Nephron (organoid): ENCODE results near the gene DNAI4.
"Not testable (repeated sequence)": the region's sequence is repeated elsewhere in the genome, so short reads cannot be mapped to it uniquely, and the experiment has no call there.

ENCODE experiments used
- H3K27ac Mint-ChIP-seq, 3 experiments: 2 replicates each; pipeline ENCODE4 v1.8.0; 2020; ENCODE audit warnings: mixed read lengths in 3 of 3, mild to moderate bottlenecking in 2 of 3, moderate library complexity in 1 of 3
- H3K27me3 Mint-ChIP-seq: 2 replicates; pipeline ENCODE4 v1.8.0; 2021; ENCODE audit warnings: low read depth, mild to moderate bottlenecking, moderate library complexity, mixed read lengths
- H3K36me3 Mint-ChIP-seq: 2 replicates; pipeline ENCODE4 v1.8.0; 2020; ENCODE audit warnings: low read depth, mixed read lengths
- H3K4me1 Mint-ChIP-seq: 2 replicates; pipeline ENCODE4 v1.8.0; 2020; ENCODE audit warnings: mixed read lengths
- H3K4me3 Mint-ChIP-seq, 3 experiments: 2 replicates each; pipeline ENCODE4 v1.8.0; 2020; ENCODE audit warnings: mild to moderate bottlenecking in 3 of 3, mixed read lengths in 3 of 3, moderate library complexity in 2 of 3
- H3K9me3 Mint-ChIP-seq: 2 replicates; pipeline ENCODE4 v1.8.0; 2020; ENCODE audit warnings: mixed read lengths
- TF ChIP-seq, protein P1 (sequence below), 3 experiments: fragments of 200-600 bp; sonication (generic); IDR thresholded peaks; one replicate each; pipeline ENCODE4 v1.5.0; 2021; ENCODE audit warnings: antibody characterized with exemption in 3 of 3; ENCODE audit not compliant: unreplicated experiment in 3 of 3

Gene DNAI4

DNA sequence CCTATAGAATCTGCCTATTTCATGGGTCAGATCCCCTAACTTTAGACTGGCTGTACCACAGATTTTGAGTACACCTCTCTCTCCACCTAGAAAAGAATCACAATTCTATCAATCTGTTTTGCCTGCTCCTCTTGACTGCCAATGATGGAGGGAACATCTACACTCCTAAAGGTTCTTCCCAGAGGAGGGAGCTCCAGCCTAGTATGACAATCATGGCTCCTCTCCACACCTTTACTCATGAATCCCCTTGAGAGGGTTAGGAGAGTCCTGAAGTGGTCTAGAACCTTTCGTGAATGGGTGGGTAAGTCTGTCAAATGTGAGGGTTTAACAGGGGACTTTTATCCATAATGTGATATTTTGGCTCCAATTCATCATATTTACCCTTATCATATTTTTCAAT lies 48.0 kb downstream of the DNAI4 start:
- Mint-ChIP-seq H3K4me1 (no peaks in the 10 kb centered on the region), H3K27me3 (no peaks in the 10 kb centered on the region), H3K27ac (no peak overlapping the region), H3K36me3 (peaks cover 27% of the 10 kb centered on the region), H3K4me3 (no peak overlapping the region), H3K9me3 (peaks cover 17% of the 10 kb centered on the region)
- TF ChIP-seq, protein P1, sequence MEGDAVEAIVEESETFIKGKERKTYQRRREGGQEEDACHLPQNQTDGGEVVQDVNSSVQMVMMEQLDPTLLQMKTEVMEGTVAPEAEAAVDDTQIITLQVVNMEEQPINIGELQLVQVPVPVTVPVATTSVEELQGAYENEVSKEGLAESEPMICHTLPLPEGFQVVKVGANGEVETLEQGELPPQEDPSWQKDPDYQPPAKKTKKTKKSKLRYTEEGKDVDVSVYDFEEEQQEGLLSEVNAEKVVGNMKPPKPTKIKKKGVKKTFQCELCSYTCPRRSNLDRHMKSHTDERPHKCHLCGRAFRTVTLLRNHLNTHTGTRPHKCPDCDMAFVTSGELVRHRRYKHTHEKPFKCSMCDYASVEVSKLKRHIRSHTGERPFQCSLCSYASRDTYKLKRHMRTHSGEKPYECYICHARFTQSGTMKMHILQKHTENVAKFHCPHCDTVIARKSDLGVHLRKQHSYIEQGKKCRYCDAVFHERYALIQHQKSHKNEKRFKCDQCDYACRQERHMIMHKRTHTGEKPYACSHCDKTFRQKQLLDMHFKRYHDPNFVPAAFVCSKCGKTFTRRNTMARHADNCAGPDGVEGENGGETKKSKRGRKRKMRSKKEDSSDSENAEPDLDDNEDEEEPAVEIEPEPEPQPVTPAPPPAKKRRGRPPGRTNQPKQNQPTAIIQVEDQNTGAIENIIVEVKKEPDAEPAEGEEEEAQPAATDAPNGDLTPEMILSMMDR (IDR thresholded peaks at IDR 0.05; ENCODE audit: unreplicated experiment in 3 of 3) = no peak

DNA sequence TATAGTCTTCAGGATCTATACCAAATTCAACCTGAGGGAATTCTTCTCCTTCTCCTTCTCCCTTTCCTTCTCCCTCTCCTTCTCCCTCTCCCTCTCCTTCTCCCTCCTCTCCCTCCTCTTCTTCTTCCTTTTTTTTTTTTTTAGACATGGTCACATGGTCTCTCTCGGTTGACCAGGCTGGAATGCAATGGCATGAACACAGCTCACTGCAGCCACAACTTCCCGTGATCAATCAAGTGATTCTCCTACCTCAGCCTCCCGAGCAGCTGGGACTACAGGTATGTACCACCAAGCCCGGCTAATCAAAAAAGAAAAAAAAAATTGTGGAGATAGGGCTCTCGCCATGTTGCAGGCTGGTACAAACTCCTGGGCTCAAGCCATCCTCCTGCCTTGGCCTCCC lies 51.5 kb downstream of the DNAI4 start:
- H3K9me3 Mint-ChIP-seq = no peaks in the 10 kb centered on the region
- TF ChIP-seq, protein P1 (IDR thresholded peaks at IDR 0.05; ENCODE audit: unreplicated experiment in 3 of 3) = no peak
- H3K4me3 Mint-ChIP-seq = no peak overlapping the region
- H3K27me3 Mint-ChIP-seq = no peaks in the 10 kb centered on the region
- peaks cover 9% of the 10 kb centered on the region for H3K36me3 Mint-ChIP-seq
- no peak overlapping the region for H3K27ac Mint-ChIP-seq
- H3K4me1 Mint-ChIP-seq = no peaks in the 10 kb centered on the region

DNA sequence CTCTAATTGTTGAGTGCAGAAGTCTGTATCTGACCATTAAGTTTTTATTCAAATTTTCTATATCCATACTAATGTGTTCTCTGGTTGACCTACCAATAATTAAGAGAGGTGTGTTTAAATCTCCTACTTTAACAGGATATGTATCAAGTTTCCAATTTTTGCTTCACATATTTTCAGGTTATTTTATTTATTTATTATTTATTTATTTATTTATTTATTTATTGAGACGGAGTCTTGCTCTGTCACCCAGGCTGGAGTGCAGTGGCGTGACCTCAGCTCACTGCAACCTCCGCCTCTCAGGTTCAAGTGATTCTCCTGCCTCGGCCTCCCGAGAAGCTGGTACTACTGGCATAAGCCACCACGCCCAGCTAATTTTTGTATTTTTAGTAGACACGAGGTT lies 52.6 kb downstream of the DNAI4 start:
- not testable (repeated sequence) for H3K4me1 Mint-ChIP-seq, H3K36me3 Mint-ChIP-seq, H3K9me3 Mint-ChIP-seq, H3K27me3 Mint-ChIP-seq, H3K4me3 Mint-ChIP-seq, H3K27ac Mint-ChIP-seq

DNA sequence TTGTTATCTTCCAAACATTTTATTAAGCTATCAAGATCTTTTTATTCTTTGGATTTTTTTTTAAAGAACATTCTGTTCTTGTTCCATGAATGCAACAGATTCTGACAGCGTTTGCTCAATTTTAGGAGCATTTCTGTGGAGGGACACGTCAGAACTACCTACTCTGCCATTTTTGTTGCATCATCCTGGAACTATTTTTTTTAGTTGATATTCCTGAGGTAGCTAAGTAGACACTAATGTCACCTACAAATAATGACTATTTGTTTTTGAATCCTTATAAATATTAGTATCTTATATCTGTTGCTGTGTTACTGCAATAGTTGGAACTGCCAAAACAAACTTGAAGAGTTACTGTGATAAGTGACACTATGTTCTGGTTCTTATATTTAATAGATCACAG lies 57.2 kb downstream of the DNAI4 start:
- Mint-ChIP-seq H3K4me1 (no peaks in the 10 kb centered on the region), H3K27ac (no peak overlapping the region), H3K36me3 (peaks cover 4% of the 10 kb centered on the region), H3K9me3 (no peaks in the 10 kb centered on the region), H3K4me3 (no peak overlapping the region), H3K27me3 (no peaks in the 10 kb centered on the region)
- TF ChIP-seq, protein P1 (IDR thresholded peaks at IDR 0.05; ENCODE audit: unreplicated experiment in 3 of 3) = no peak

DNA sequence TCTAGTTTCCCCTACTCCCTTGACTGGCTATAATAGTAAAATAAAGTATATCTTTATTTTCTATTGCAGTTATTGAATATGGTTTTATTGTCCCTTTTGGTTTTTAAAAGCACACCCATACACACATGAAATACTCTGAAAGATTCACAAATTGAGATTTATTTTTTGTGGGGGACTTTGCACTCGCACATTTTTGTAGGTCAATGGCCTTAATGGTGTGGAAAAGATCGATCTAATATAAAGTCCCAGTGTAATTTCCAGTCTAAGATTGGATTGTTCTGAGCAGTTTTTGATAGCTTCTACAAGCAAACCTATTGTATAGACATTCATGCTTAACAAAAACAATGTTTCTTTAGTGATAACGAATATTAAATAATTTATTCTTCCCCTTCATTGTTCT lies 64.1 kb downstream of the DNAI4 start:
- Mint-ChIP-seq H3K9me3 (no peaks in the 10 kb centered on the region), H3K4me3 (no peak overlapping the region), H3K27ac (no peak overlapping the region), H3K4me1 (no peaks in the 10 kb centered on the region), H3K36me3 (peaks cover 6% of the 10 kb centered on the region), H3K27me3 (no peaks in the 10 kb centered on the region)
- TF ChIP-seq, protein P1 (IDR thresholded peaks at IDR 0.05; ENCODE audit: unreplicated experiment in 3 of 3) = no peak

DNA sequence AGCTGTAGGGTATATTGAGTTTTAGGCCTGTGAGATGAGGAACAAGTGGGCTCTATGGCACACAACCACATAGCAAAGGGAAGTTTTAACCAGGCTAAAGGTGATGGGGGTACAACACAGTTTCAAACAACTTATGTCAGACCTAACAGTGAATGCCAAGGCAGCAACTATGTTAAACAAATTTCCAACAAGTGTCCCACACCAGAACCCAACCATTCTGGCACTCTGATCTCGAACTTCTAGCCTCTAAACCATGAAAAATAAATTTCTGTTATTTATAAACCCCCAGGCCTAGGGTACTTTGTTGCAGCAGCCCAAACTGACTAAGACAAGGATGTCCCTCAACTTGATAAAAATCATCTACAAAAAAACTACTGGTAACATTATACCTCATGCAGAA lies 71.3 kb downstream of the DNAI4 start:
- Mint-ChIP-seq H3K4me1 (no peaks in the 10 kb centered on the region), H3K4me3 (no peak overlapping the region), H3K9me3 (peaks cover 15% of the 10 kb centered on the region), H3K36me3 (peaks cover 27% of the 10 kb centered on the region), H3K27me3 (no peaks in the 10 kb centered on the region), H3K27ac (no peak overlapping the region)
- TF ChIP-seq, protein P1 (IDR thresholded peaks at IDR 0.05; ENCODE audit: unreplicated experiment in 3 of 3) = no peak
